GM21528 (cell line): ENCODE data around the gene GPR142.

Source experiments
- ATAC-seq: cut with Tn5 transposase; IDR thresholded peaks from one replicate; pipeline ENCODE4 v1.9.1; 2021; ENCODE audit warnings: mild to moderate bottlenecking, moderate library complexity; ENCODE audit not compliant: unreplicated experiment, low FRiP score

The GPR142 gene

DNA sequence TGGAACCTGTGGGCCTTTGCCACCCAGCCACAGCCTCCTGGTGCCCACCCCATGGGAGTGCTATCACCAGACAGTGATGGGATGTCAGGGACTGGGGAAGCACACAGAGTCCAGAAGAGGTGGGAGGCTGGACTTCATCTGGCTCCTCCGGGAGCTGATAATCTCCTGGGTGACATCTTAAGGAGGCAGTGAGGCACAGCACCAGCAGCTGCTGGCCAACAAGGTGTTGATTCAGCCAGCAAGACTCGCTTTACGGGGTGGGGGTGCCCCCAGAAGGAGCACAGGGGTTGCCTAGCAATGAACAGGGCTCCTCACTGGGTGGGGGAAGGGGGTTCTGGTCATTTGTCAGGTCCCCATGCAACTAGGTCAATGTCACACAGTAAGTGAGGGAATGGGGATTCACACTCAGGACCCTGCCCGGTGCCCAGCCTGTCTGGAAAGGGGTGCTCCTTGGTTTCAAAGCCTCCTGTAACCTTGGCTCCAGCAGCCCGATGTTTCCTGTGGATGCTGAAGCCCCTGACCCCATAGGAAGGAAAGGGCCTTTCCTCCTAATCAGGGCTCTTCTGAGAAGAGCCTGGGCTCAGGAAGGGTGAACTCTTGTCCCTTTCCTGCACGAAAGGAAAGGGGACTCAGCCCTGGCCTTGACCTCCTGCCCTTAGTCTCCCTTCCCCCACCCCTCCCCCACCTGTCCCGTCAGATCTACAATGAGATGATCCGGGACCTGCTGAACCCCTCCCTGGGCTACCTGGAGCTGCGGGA is 23.6 kb upstream of the GPR142 start:
- ATAC-seq, result no peak

DNA sequence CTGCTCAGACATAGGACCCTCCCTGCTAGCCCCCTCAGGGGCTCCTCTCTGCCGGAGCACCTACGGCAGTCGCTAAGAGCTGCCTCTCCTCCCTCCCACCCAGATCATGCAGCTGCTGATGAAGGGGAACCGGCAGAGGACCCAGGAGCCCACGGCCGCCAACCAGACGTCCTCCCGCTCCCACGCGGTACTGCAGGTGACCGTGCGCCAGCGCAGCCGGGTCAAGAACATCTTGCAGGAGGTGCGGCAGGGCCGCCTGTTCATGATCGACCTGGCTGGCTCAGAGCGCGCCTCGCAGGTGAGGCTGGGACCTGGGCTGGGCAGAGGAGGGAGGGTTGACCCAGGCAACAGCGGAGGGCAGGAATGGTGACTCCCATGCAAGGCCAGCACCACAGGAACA is 22.6 kb upstream of the GPR142 start:
- ATAC-seq, result no peak

DNA sequence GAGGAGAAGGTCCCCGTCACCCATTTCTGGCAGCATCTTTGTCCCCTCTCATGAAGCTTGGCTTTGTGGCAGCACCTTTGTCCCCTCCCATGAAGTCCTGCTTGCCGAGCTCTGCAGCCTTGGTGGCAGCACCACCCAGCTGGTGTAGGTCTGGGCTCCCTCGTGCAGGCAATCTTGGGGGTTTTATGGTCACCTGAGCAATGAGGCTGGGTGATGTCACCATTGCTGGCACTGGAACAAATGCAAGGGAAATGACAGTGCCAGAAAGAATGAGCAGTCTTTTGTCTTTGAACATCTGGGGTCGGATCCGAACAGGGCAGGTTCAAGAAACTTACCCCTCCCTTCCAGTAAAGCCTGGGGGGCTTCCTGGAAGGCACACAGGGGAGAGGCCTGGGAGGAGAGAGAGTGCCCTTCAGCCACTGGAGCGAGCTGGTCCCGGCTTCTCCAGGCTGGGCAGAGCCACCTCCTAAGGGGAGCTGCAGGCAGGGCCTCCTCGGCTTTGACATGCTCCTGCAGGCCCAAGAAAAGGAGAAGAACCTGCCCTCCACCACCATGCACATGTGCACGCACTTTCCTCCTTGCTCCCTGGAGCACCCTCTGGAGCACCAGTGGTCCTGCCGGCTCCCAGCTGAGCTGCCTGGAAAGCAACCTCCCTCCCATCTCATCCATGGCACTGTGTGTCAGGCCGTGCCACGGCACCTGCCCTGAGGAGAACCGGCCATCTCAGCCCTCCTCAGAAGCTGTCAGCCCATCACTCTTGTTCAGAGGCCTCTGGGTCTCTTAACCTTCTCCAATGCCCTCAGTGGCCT is 21.7 kb upstream of the GPR142 start:
- no peak for ATAC-seq

DNA sequence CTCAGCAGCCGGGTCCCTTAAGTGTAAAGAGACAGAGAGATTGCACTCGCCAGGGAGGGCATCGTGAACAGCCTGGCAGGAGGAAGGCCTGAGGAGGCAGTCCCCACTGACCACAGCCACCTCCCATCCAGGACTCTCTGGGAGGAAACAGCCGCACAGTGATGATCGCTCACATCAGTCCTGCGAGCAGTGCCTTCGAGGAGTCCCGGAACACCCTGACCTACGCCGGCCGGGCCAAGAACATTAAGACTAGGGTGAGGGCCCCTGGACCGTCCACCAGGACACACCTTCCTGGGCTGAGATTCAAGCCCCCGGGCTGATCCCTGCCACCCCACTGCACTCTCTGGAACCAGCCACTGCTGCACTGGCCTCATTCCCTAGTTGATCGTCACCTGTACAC is 19.7 kb upstream of the GPR142 start:
- ATAC-seq, result no peak

DNA sequence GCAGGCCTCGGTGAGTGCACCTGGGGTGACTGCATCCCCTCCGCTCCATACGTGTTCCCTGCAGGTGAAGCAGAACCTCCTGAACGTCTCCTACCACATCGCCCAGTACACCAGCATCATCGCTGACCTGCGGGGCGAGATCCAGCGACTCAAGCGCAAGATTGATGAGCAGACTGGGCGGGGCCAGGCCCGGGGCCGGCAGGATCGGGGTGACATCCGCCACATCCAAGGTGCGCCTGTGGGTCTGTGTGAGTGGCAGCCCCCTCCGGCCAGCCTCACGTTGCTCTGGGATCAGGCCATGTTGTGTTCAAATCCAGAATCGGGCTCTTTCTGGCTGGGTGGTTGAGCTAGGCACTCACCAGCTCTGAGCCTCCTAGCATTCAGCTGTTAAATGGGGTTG is 18.2 kb upstream of the GPR142 start:
- ATAC-seq, result no peak

DNA sequence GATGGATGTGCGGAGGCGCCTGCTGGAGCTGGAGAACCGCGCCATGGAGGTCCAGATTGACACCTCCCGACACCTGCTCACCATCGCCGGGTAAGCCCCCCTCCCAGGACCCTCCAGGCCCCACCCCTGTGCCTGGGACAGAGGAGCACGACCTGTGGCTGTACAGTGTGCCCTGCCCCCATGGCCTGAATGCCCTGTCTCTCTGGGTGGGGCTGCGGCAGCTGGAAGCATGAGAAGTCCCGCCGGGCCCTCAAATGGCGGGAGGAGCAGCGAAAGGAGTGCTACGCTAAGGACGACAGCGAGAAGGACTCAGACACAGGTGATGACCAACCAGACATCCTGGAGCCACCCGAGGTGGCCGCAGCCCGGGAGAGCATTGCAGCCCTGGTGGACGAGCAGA is 16.8 kb upstream of the GPR142 start:
- ATAC-seq, result no peak

DNA sequence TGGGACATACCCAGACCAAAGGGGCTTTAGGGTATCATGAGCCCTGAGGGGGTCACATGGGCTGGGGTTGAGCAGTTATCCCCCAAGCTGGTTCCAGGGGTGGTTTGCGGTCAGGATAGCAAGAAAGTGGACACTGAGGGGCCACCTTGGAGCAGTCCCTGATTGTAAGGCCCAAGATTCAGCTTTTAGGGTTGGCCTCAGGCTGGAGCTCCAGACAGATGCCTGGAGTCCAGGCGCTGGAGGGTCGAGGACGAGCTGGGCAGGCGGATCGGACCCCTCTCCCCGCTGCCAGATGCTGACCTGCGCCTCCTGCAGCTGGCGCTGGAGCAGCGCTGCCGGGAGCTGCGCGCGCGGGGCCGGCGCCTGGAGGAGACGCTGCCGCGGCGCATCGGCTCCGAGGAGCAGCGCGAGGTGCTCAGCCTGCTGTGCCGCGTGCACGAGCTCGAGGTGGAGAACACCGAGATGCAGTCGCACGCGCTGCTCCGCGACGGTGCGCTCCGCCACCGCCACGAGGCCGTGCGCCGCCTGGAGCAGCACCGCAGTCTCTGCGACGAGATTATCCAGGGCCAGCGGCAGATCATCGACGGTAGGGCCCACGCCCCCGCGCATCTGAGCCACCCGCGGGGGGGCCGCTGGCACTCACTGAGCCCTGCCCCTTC is 15.6 kb upstream of the GPR142 start:
- no peak for ATAC-seq

DNA sequence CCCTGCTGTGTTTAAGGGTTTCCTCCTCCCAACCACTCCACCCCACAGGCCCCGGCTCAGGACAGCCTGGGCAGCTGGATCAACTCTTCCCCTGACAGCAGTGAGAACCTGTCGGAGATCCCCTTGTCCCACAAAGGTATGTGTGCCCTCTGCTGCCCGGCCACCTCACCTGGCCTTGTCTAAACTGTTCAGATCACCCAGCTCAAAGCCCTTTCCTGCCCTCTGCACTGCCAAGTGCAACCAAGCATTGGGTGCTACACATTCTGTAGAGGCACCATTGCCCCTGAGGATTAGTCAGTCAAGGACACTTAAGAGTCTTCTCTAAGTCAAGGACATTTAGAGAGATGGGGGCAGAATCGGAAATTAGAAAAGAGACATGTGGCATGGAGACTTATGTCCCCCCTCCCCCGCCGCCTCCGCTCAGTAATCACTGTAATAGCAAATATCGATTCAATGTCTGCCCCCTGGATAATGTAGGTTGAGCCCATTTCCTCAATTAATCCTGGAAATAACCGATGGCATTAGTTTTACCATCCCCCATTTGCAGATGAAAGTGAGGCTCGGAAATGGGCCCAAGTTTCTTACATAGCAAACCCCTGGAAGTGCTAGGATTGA is 13.8 kb upstream of the GPR142 start:
- ATAC-seq, result no peak

DNA sequence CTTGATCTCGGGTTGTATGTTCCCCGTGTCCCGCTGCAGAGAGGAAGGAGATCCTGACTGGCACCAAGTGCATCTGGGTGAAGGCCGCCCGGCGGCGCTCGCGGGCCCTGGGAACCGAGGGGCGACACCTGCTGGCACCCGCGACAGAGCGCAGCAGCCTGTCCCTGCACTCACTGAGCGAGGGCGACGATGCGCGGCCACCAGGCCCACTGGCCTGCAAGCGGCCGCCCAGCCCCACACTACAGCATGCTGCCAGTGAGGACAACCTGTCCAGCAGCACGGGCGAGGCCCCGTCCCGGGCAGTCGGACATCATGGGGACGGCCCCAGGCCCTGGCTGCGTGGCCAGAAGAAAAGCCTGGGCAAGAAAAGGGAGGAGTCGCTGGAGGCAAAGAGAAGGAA is 13.2 kb upstream of the GPR142 start:
- ATAC-seq, result no peak

DNA sequence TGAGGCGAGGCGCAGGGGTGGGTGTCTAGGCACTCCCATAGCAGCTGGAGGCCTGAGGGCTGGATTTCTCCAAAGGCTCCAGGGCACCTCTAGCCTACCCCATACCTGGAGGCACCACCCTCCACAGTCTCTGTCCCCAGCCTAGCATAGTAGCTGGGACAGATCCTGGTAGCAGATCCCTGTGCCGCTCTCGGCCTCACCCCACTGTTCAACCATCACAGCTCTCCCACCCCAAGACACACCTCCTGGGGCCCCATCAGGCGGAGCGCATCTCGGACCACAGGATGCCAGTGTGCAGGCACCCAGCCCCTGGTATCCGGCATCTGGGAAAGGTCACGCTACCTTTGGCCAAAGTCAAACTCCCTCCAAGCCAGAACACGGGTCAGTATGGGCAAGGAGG is 12.7 kb upstream of the GPR142 start:
- no peak for ATAC-seq

DNA sequence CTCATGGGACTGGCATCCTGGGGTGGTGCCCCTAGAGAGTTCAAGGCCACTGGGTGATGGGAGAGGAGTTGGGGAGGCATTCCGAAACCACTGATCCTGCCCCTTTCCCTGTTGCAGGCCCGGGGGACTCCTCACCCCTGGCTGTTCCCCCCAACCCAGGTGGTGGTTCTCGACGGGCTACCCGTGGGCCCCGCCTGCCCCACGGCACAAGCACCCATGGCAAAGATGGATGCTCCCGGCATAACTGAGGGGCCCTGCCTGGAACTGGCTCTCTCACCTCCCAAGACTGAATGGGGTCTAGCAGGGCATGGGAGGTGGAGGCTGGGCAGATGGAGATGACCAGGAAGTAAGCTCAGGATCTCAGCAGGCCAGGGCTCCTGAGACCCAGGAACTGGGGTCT is 12.2 kb upstream of the GPR142 start:
- no peak for ATAC-seq

DNA sequence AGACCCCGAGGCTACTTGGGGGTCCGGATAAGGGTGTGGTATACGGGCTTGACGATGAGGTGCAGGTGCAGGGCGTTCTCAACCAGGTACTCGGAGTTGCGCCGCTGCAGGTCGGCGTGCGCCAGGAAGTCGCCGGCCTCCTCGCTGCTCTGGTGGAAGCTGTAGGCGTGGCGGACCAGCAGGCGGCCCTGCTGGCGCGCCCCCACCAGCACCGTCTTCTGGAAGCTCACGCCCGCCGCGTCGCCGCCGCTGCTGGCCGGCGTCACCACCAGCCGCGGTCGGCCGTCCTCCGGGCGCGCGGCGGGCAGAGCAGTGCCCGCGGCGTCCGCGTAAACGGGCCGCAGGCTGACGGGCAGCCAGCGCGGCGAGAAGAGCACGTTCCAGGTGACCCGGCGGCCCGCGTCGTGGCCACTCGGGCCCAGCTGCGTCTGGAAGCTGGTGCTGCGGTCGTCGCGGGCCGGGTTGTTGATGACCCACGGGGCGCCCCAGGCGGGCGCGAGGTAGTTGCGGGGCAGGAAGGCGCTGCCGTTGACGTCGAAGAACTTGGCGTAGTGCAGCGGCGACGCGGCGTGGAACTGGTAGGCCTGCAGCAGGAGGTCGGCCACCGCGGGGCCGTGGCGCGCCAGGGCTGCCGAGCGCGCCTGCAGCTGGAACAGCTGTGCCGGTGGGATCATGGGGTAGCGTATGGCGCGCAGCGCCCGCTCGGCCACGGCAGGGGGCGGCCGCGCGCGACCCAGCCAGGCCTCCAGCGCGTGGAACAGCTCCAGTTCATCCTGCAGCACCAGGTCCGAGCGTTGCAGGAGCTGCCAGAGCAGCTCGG is 10.4 kb upstream of the GPR142 start:
- no peak for ATAC-seq

DNA sequence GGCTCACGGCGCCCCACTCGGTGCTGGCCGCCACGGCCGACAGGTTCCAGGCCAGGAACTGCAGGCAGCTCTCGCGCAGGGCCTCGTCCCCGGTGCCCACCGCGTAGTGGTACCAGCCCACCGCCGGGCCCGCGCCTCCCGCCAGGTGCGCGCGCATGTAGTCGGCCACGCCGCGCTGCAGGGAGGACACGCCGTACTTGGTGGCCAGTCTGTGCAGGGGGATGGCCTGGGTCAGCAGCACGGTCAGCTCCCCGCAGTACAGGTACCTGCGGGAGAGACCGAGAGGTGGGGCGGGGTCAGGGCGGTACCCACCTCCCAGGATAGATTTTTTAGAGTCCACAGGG is 9.9 kb upstream of the GPR142 start:
- no peak for ATAC-seq

DNA sequence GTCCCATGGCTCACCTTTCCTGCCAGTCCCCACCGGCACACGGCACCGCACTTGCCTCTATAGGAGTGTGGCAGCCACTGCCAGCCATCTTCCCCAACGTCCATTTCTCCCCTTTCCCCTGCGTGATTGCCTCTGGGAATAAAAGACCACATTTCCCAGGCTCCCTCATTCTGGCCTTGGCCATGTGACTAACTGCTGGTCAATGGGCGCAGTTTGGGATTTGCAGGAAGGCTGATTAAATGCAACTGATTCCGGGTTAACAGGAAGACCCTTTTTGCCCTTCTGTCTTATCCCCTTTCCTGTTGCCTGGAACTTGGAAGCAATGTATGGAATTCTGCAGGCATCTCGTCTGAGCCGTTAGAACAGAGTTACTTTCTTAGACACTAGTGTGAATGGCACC is 8.6 kb upstream of the GPR142 start:
- no peak for ATAC-seq

DNA sequence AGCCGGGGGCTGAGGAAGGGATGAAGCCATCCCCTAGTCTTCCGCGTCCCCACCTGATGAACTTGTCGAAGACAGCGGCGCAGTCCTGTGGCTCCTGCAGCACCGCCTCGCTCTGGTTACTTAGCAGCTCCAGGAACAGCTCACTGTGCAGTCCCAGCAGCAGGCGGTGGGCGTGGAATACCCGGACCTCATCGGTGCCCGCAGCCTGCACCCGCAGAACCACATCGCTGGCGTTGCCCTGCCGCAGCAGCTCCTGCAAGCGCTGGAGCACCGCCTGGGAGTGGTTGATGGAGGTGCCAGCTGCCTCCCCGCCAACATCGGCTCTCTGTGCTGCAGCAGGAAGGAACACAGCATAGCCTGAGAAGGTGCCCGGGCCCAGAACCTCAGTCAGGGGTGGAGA is 7.4 kb upstream of the GPR142 start:
- no peak for ATAC-seq

DNA sequence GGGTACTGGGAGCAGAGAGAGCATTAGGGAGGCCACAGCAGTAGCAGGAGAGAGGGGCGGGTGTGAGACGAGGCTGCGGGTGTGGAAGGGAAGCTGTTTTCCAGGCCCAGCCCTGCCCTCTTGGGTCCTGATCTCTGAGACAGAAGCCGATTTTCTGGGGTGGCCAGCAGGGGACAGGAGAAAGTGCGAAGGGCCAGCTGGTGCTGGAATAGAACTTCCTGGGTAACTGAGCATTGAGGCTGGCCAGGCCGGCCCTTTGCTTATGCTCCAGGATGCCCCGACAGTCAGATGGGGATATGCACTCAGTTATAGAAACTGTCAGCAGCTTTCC is 6.4 kb upstream of the GPR142 start:
- ATAC-seq, result no peak

DNA sequence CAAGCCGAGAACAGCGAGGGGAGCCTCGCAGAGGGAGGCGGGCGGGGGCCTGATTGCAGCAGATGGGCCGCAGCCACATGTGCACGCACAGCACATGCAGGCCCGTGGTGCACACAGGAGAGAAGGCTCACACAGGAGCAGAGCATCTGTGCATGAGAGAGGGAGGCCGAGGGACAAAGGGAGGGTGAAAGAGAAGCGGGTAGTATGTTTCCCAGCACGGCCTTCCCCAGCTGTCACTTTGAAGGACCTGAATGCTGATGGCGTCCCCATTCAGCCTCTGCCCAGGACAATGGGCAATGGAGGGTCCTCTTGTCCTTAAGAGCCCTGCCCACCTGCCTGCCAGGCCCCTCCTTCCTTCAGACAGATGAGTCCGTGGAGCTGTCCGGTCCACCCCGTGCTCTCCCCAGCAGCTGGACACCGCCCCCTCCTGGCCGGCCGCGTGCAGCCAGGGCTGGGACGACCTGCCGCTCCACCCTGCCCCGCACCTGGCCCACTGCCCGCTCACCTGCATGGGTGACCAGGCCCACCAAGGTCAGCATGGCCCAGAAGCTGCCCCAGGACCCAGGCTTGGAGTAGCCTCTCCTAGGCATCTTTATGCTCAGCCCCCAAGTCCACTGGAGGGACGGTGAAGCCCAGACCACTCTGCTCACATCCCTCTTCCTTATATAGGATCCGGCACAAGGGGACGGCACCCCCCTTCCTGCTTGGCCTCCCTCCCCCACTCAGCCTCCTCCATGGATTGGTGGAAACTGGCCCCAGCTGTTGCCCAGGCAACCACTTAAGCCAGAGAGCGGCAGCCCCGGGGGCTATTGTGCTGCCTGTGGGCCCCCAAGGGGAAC is 5.9 kb upstream of the GPR142 start, which contains the start of gene BTBD17:
TSS of gene BTBD17 (minus strand) at position 639 of the 839 bp plus-strand sequence. CDS start at position 590, 49 bp downstream.
- no peak for ATAC-seq

DNA sequence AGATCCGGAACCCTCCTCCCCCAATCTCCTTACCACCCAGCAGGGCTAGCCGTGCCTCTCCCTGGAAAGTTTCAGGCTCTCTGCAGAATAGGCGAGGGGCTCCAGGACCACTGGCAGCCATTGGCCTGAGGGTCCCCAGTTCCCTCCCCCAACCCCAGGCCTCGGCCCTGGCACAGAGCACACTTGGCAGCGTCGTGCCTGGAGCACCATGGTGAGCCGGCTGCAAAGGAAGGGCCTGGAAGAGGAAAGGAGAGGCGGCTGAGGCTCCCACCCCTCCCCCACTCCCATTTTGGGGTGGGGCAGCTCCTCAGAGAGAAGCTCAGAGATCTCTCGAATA is 5.3 kb upstream of the GPR142 start:
- ATAC-seq, result no peak

DNA sequence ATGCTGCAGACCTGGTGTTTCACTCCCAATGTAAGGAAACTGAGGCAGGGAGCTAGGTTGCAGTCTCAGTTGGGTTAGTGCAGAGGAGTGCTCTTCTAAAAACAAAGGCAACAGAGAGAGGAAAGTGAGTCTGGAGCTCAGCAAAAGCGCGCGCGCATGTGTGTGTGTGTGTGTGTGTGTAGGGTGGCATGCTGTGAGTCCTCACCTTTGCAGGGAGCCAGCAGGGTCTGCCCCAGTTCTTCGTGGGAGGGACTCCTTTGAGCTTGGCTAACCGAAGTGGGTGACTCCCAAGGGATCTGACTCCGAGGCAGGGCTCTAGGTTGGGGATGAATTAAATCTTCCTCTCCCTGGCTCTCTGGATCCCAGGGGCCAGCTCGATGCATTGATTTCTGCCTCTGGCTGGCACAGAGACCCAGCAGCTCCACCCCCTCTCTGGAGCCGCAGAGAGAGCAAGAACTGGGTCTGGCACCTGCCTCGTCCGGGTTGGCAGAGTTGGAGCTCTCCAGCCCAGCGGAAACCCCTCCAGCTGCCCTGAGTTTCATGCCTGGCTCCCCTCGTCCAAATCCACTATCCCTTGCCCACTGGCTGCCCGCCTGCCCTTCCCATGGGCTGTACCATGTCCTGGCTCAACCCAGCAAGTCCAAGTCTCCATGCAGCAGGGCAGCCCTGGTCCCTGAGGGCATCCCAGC is 4.4 kb upstream of the GPR142 start:
- ATAC-seq, result no peak
